Measurements from ENCODE around the gene SOX6. TPM values are rescaled to one million over a fixed set of nuclear protein-coding genes. Genes with fewer than 3 reads are reported as not detected.

The SOX6 gene
- total RNA-seq, 1 donor from 2014 or later: 13.2 TPM

DNA sequence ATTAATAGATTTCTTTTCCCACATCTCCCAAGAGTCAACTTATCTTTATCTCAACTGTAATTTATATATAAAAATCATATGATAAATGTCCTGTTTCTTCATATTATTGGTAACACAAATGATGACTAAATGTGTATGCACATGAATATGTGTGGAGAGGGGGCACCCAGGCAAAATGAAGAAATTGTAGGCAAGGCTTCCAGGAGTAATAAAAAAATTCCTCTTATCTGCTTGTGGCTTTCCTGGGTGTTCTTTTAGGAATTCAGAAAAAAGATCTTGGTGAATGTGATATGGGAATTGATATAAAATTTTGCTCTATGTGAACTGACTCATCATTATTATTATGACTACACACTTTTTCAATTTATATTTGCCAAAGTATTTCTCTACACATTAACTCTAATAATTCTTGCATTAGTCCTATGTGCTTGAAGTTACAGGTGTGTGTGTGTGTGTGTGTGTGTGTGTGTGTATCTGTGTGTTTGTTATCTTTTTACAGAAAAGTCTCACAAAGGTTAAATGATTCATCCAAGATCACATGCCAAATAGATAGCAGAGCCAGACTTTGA lies 197.8 kb downstream of the SOX6 start:
- no peaks in the 10 kb centered on the region for H3K27me3 Mint-ChIP-seq (ENCODE audit: low read depth, unreplicated experiment)
- H3K27ac Mint-ChIP-seq (ENCODE audit: unreplicated experiment): no peak overlapping the region
- H3K4me3 Mint-ChIP-seq (ENCODE audit: unreplicated experiment): no peak overlapping the region

DNA sequence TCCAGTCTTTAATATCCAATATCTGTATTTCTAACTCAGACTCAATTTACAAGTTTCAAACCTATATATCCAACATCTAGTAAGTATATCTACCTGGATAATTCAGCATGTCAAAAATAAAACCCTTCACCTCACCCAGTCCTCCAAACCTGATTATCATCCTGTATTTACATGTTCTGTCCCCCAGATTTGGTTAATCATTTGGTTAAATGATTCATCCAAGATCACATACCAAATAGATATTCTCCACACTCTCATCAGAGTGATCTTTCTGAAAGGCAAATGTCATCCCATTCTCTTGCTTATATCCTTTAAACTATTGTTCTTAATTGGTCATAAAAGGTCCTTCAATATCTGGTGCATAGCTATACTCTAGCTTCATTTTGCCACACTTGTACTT lies 199.0 kb downstream of the SOX6 start:
- Histone ChIP-seq H3K4me3 (ENCODE audit: insufficient read depth, low read depth, low read length) (no peak overlapping the region), H2AFZ (ENCODE audit: low read depth, low read length) (no peak overlapping the region), H4K20me1 (ENCODE audit: insufficient read depth, low read length) (no peaks in the 10 kb centered on the region), H3K4me1 (ENCODE audit: insufficient read depth, low read length) (no peaks in the 10 kb centered on the region), H3K27me3 (ENCODE audit: insufficient read depth, low read length) (no peaks in the 10 kb centered on the region), H3K9me3 (ENCODE audit: insufficient read depth, low read depth, low read length) (no peaks in the 10 kb centered on the region), H3K9ac (ENCODE audit: low read length) (no peak overlapping the region), H3K79me2 (ENCODE audit: insufficient read depth, low read length) (no peaks in the 10 kb centered on the region), H3K36me3 (ENCODE audit: insufficient read depth, low read length) (no peaks in the 10 kb centered on the region), H3K4me2 (ENCODE audit: low read length) (no peak overlapping the region), H3K27ac (ENCODE audit: low read depth, low read length) (no peak overlapping the region)
- H3K27ac Mint-ChIP-seq (ENCODE audit: unreplicated experiment): no peak overlapping the region
- no peak for DNase-seq (ENCODE audit: low read depth)
- H3K4me3 Mint-ChIP-seq (ENCODE audit: unreplicated experiment): no peak overlapping the region
- H3K36me3 Mint-ChIP-seq (ENCODE audit: low read depth, unreplicated experiment): no peaks in the 10 kb centered on the region
- H3K27me3 Mint-ChIP-seq (ENCODE audit: low read depth, unreplicated experiment): no peaks in the 10 kb centered on the region
- FAIRE-seq: no peak
- TF ChIP-seq, protein P1, sequence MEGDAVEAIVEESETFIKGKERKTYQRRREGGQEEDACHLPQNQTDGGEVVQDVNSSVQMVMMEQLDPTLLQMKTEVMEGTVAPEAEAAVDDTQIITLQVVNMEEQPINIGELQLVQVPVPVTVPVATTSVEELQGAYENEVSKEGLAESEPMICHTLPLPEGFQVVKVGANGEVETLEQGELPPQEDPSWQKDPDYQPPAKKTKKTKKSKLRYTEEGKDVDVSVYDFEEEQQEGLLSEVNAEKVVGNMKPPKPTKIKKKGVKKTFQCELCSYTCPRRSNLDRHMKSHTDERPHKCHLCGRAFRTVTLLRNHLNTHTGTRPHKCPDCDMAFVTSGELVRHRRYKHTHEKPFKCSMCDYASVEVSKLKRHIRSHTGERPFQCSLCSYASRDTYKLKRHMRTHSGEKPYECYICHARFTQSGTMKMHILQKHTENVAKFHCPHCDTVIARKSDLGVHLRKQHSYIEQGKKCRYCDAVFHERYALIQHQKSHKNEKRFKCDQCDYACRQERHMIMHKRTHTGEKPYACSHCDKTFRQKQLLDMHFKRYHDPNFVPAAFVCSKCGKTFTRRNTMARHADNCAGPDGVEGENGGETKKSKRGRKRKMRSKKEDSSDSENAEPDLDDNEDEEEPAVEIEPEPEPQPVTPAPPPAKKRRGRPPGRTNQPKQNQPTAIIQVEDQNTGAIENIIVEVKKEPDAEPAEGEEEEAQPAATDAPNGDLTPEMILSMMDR (IDR thresholded peaks at IDR 0.05; ENCODE audit: insufficient read depth, low read depth, low read length): no peak
- no peak for TF ChIP-seq EZH2 (IDR thresholded peaks at IDR 0.05; ENCODE audit: insufficient read depth, low read length)
- H3K4me1 Mint-ChIP-seq (ENCODE audit: low read depth, unreplicated experiment): peaks cover 10% of the 10 kb centered on the region
- no peaks in the 10 kb centered on the region for H3K9me3 Mint-ChIP-seq (ENCODE audit: unreplicated experiment)

More for the DNA sequence above, 197.8 kb downstream of the SOX6 start:
- TF ChIP-seq, protein P1 (IDR thresholded peaks at IDR 0.05; ENCODE audit: insufficient read depth, low read depth, low read length): no peak
- TF ChIP-seq EZH2 (IDR thresholded peaks at IDR 0.05; ENCODE audit: insufficient read depth, low read length): no peak
- H3K9me3 Mint-ChIP-seq (ENCODE audit: unreplicated experiment): no peaks in the 10 kb centered on the region
- no peaks in the 10 kb centered on the region for H3K4me1 ChIP-seq (ENCODE audit: insufficient read depth, low read length)
- DNase-seq (ENCODE audit: low read depth): no peak
- no peak overlapping the region for H3K4me2 ChIP-seq (ENCODE audit: low read length)
- H3K27ac ChIP-seq (ENCODE audit: low read depth, low read length): no peak overlapping the region
- H3K9me3 ChIP-seq (ENCODE audit: insufficient read depth, low read depth, low read length): no peaks in the 10 kb centered on the region
- H2AFZ ChIP-seq (ENCODE audit: low read depth, low read length): no peak overlapping the region
- no peaks in the 10 kb centered on the region for H3K27me3 ChIP-seq (ENCODE audit: insufficient read depth, low read length)
- FAIRE-seq: no peak
- no peak overlapping the region for H3K4me3 ChIP-seq (ENCODE audit: insufficient read depth, low read depth, low read length)
- H4K20me1 ChIP-seq (ENCODE audit: insufficient read depth, low read length): no peaks in the 10 kb centered on the region
- H3K36me3 Mint-ChIP-seq (ENCODE audit: low read depth, unreplicated experiment): no peaks in the 10 kb centered on the region
- H3K4me1 Mint-ChIP-seq (ENCODE audit: low read depth, unreplicated experiment): peaks cover 8% of the 10 kb centered on the region
- H3K36me3 ChIP-seq (ENCODE audit: insufficient read depth, low read length): no peaks in the 10 kb centered on the region
- H3K79me2 ChIP-seq (ENCODE audit: insufficient read depth, low read length): no peaks in the 10 kb centered on the region
- H3K9ac ChIP-seq (ENCODE audit: low read length): no peak overlapping the region

DNA sequence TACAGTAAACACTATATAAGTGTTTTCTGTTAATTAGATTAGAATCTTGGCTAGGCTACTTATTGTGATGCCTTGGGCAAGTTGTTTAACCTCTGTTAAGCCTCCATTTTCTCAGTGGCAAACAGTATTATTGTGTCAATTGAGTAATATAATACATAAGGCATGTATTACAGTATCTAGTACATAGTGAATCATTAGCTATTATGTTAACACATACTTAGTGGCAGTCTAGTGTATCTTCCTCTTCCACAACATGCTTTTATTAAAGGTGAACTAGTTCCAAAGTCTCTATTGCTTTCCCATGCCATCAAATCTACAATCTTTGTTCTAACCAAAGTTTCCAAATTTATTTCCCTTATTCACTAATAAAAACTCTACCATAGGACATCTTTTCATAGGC lies 200.9 kb downstream of the SOX6 start:
- Histone ChIP-seq H3K4me3 (ENCODE audit: insufficient read depth, low read depth, low read length) (no peak overlapping the region), H3K27ac (ENCODE audit: low read depth, low read length) (no peak overlapping the region), H3K9me3 (ENCODE audit: insufficient read depth, low read depth, low read length) (no peaks in the 10 kb centered on the region), H3K27me3 (ENCODE audit: insufficient read depth, low read length) (no peaks in the 10 kb centered on the region), H3K9ac (ENCODE audit: low read length) (no peak overlapping the region), H3K79me2 (ENCODE audit: insufficient read depth, low read length) (no peaks in the 10 kb centered on the region), H4K20me1 (ENCODE audit: insufficient read depth, low read length) (no peaks in the 10 kb centered on the region), H3K36me3 (ENCODE audit: insufficient read depth, low read length) (no peaks in the 10 kb centered on the region), H3K4me1 (ENCODE audit: insufficient read depth, low read length) (no peaks in the 10 kb centered on the region), H2AFZ (ENCODE audit: low read depth, low read length) (no peak overlapping the region), H3K4me2 (ENCODE audit: low read length) (no peak overlapping the region)
- Mint-ChIP-seq H3K9me3 (ENCODE audit: unreplicated experiment) (no peaks in the 10 kb centered on the region), H3K4me1 (ENCODE audit: low read depth, unreplicated experiment) (peaks cover 14% of the 10 kb centered on the region), H3K36me3 (ENCODE audit: low read depth, unreplicated experiment) (no peaks in the 10 kb centered on the region), H3K4me3 (ENCODE audit: unreplicated experiment) (no peak overlapping the region), H3K27me3 (ENCODE audit: low read depth, unreplicated experiment) (no peaks in the 10 kb centered on the region), H3K27ac (ENCODE audit: unreplicated experiment) (no peak overlapping the region)
- no peak for DNase-seq (ENCODE audit: low read depth)
- FAIRE-seq: no peak
- no peak for TF ChIP-seq EZH2 (IDR thresholded peaks at IDR 0.05; ENCODE audit: insufficient read depth, low read length)
- TF ChIP-seq, protein P1 (IDR thresholded peaks at IDR 0.05; ENCODE audit: insufficient read depth, low read depth, low read length): no peak

Data from astrocyte (in vitro differentiated cells and primary cell).